ENCODE data around the gene SLC6A4. TPM values are rescaled to one million over a fixed set of nuclear protein-coding genes. Genes with fewer than 3 reads are reported as not detected.

Gene SLC6A4
- total RNA-seq = 10 to 100 TPM; 51.1 to 52.3 TPM
- polyA plus RNA-seq (ENCODE audit: insufficient read length in 6 of 6) = 1 to 10 TPM in 3 of 6 donors, under 1 TPM in 3; 0.38 to 2.5 (median 1.0) TPM
- long read RNA-seq, donor 1 = 0 reads
- long read RNA-seq, donor 2 = 0 reads
- long read RNA-seq, donor 3 = 0 reads
- long read RNA-seq, donor 4, full-length matches to known transcripts = 3 of 5 reads
- long read RNA-seq, donor 4, partial matches to known transcripts = 0 of 5 reads
- long read RNA-seq, donor 4, other reads (novel, unspliced or antisense) = 2 of 5 reads
- long read RNA-seq, donor 5 = 0 reads
- long read RNA-seq, donor 6 = 0 reads
- long read RNA-seq, donor 7 = 0 reads
- long read RNA-seq, donor 8, full-length matches to known transcripts = 1 of 1 reads
- long read RNA-seq, donor 8, partial matches to known transcripts = 0 of 1 reads
- long read RNA-seq, donor 8, other reads (novel, unspliced or antisense) = 0 of 1 reads
- long read RNA-seq, donor 9 = 0 reads
- long read RNA-seq, donor 10, full-length matches to known transcripts = 1 of 10 reads
- long read RNA-seq, donor 10, partial matches to known transcripts = 5 of 10 reads
- long read RNA-seq, donor 10, other reads (novel, unspliced or antisense) = 4 of 10 reads
- long read RNA-seq, donor 11 = 0 reads
- long read RNA-seq, donor 12 = 0 reads

DNA sequence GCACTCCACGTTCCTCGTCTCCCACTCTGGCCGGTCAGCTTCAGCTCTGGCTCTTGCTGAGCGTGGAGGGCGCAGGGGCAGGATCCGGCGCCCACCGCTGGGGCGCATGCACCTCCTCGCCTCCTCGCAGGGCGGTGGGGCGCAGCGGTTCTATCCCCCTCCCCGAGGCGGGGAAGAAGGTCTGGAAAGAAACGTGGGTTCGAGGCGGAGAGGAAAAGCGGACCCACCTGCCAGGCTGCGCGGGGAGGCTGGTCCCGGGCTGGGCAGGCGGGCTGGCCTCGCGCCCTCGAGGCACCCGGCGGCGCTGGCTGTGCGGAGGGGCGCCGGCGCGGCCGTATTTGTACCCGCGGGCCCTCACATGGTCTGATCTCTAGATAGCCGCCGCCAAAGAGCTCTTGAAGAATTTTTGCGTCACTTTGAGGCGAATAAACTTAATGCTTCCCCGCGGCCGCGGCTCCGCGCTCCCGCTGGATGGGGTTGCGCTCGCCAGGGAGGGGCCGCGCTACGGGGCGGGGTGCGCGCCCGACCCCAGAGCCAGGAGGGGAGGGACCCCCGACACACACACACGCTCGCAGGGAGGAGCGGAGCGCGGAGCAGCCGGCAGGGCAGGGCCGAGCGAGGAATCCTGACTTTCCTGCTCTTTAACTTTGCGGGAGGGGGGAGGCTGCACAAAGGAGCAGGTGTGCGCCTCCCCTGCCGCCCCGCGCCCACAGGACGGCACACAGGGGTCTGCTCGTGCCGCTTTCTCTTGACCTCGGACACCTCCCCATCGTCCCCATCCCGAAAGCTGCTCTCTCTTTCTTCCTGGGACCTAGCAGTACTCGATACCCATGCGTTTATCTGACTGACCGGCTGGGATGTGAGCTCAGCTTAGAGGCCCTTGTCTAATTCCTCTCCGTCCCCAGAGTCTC, at the start of gene SLC6A4:
Gene SLC6A4, minus strand, starts transcription at position 312 of the 911 bp plus-strand sequence. CDS start 13,739 bp downstream, outside the sequence.
- H3K27ac ChIP-seq = peak within 1 kb of the TSS; percentile 0 to 58
- DNase-seq (peak in 1 of 4 donors; percentile 37), ATAC-seq (peak; percentile 43)
- TF ChIP-seq, protein P1, sequence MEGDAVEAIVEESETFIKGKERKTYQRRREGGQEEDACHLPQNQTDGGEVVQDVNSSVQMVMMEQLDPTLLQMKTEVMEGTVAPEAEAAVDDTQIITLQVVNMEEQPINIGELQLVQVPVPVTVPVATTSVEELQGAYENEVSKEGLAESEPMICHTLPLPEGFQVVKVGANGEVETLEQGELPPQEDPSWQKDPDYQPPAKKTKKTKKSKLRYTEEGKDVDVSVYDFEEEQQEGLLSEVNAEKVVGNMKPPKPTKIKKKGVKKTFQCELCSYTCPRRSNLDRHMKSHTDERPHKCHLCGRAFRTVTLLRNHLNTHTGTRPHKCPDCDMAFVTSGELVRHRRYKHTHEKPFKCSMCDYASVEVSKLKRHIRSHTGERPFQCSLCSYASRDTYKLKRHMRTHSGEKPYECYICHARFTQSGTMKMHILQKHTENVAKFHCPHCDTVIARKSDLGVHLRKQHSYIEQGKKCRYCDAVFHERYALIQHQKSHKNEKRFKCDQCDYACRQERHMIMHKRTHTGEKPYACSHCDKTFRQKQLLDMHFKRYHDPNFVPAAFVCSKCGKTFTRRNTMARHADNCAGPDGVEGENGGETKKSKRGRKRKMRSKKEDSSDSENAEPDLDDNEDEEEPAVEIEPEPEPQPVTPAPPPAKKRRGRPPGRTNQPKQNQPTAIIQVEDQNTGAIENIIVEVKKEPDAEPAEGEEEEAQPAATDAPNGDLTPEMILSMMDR (IDR thresholded peaks at IDR 0.05) = no peak
- H3K4me3 ChIP-seq = peak within 1 kb of the TSS; percentile 24 to 39
- no peaks in the 10 kb centered on the region for H3K36me3 ChIP-seq
- intact Hi-C loops (cut with DNase I) = no loop called here
- peaks cover 7 to 42% of the 10 kb centered on the region in 2 donors for H3K4me1 ChIP-seq
- H3K9me3 ChIP-seq = no peaks in the 10 kb centered on the region
- H3K27me3 ChIP-seq = peaks cover 31 to 68% of the 10 kb centered on the region in 2 donors

DNA sequence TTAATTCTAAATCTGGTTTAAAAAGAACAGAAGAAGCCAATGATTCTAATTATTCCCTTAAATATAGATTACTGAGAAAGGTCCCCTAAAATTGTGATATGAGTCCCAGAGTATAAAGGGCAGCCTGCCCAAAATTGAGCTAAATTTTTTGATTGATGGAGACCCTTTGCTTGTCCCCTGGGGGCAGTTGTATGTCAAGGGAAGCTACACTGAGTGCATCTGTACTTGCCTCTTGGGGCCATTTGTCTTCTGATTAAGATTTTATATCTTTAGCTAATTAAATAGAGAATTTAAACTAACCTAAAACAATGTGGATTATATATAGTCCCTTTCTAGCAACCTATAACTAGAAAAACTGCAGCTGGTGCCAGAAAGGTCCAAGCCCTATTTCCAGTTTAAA, 43.7 kb upstream of the SLC6A4 start:
- TF ChIP-seq, protein P1 (IDR thresholded peaks at IDR 0.05) = no peak
- Histone ChIP-seq H3K9me3 (no peaks in the 10 kb centered on the region), H3K36me3 (peaks cover 0 to 67% of the 10 kb centered on the region in 2 donors), H3K4me1 (no peaks in the 10 kb centered on the region), H3K27me3 (no peaks in the 10 kb centered on the region), H3K4me3 (no peak overlapping the region), H3K27ac (no peak overlapping the region)
- ATAC-seq (no peak), DNase-seq (no peak)
- intact Hi-C loops (cut with DNase I) = loop anchor here in 1 of 2 donors (10.0 kb wide), 1 partner anchor 154 kb away; no protein-coding TSS in a partner anchor

DNA sequence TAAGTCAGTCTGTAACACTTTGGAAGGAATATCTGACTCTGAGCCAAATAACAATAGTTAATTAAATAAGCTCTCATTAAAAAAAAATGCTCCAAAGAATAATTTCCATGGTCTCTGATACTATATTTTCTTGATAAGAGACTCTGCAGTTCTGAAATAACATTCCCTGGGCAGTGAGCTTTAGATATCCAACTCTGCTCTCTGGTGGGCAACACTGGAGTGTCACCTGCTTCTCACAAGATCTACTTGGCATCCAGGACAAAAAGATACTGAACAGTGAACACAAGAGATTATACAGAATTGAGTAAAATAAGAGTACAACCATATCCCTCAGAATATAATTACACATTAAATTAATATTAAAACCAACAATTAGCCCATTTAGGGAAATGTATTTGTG, 42.5 kb upstream of the SLC6A4 start:
- intact Hi-C loops (cut with DNase I) = loop anchor here in 1 of 2 donors (10.0 kb wide), 1 partner anchor 153 kb away; no protein-coding TSS in a partner anchor
- H3K27me3 ChIP-seq = no peaks in the 10 kb centered on the region
- H3K36me3 ChIP-seq = peaks cover 0 to 67% of the 10 kb centered on the region in 2 donors
- TF ChIP-seq, protein P1 (IDR thresholded peaks at IDR 0.05) = peak; percentile 22 to 34
- no peak for ATAC-seq
- no peak overlapping the region for H3K4me3 ChIP-seq
- H3K4me1 ChIP-seq = no peaks in the 10 kb centered on the region
- no peak overlapping the region for H3K27ac ChIP-seq
- H3K9me3 ChIP-seq = no peaks in the 10 kb centered on the region
- DNase-seq = peak in 1 of 4 donors; percentile 55

DNA sequence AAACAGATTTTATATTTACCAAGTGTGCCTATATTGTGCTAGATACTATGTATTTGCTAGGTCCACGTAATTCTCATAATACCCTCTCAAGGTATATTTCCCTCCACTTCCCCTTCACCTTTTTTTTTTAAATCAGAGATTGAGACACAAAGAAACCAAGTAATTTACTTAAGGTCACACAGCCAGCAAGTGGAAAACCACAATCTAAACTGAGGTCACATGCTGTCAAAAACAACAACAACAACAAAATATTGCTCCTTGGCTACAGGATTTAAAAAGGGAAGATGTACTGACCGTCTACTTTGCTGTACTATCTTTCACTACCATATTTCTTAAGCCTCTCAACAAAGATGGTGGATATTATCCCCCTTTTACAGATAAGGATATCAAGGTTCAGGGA, 40.4 kb upstream of the SLC6A4 start:
- H3K4me1 ChIP-seq = no peaks in the 10 kb centered on the region
- DNase-seq (no peak), ATAC-seq (no peak)
- H3K27me3 ChIP-seq = no peaks in the 10 kb centered on the region
- intact Hi-C loops (cut with DNase I) = loop anchor here in 1 of 2 donors (10.0 kb wide), 1 partner anchor 151 kb away; no protein-coding TSS in a partner anchor
- H3K36me3 ChIP-seq = peaks cover 0 to 67% of the 10 kb centered on the region in 2 donors
- TF ChIP-seq, protein P1 (IDR thresholded peaks at IDR 0.05) = no peak
- H3K9me3 ChIP-seq = no peaks in the 10 kb centered on the region
- H3K4me3 ChIP-seq = no peak overlapping the region
- no peak overlapping the region for H3K27ac ChIP-seq
